Ramos (cell line): ENCODE data around the gene PRKCB.

Experiments
- in situ Hi-C: fragments of 300-500 bp; cut with MboI; formaldehyde crosslinking; loops from one replicate; pipeline ENCODE4 v1.14.3; 2022; ENCODE audit warnings: low sequenced_read_pairs; ENCODE audit not compliant: unreplicated experiment

PRKCB gene

GRCh38 chr16:23994615-23995014 is 158.8 kb downstream of the PRKCB start:
- in situ Hi-C loops, result no loop called here

GRCh38 chr16:23996258-23996955 is 160.6 kb downstream of the PRKCB start:
- in situ Hi-C loops, result no loop called here

- in situ Hi-C loops, result no loop called here
Observed at GRCh38 chr16:23998771-23999170, 163.0 kb downstream of the PRKCB start.

GRCh38 chr16:23999663-24000062 is 163.9 kb downstream of the PRKCB start:
- in situ Hi-C loops, result no loop called here

GRCh38 chr16:24001710-24002109 is 165.9 kb downstream of the PRKCB start:
- in situ Hi-C loops, result no loop called here

- in situ Hi-C loops, result no loop called here
Observed at GRCh38 chr16:24002619-24003018, 166.8 kb downstream of the PRKCB start.

GRCh38 chr16:24005577-24005976 is 169.8 kb downstream of the PRKCB start:
- in situ Hi-C loops, result no loop called here

GRCh38 chr16:24007391-24007790 is 171.6 kb downstream of the PRKCB start:
- in situ Hi-C loops, result no loop called here

- in situ Hi-C loops, result no loop called here
Observed at GRCh38 chr16:24007934-24008333, 172.2 kb downstream of the PRKCB start.

- in situ Hi-C loops, result no loop called here
Observed at GRCh38 chr16:24009098-24009497, 173.3 kb downstream of the PRKCB start.

- in situ Hi-C loops, result loop anchor here (5.0 kb wide), 1 partner anchor 208 kb away; no protein-coding TSS in a partner anchor
Observed at GRCh38 chr16:24009955-24010354, 174.2 kb downstream of the PRKCB start.

GRCh38 chr16:24010440-24011089 is 174.8 kb downstream of the PRKCB start:
- in situ Hi-C loops, result loop anchor here (5.0 kb wide), 1 partner anchor 208 kb away; no protein-coding TSS in a partner anchor

GRCh38 chr16:24011237-24011636 is 175.5 kb downstream of the PRKCB start:
- in situ Hi-C loops, result loop anchor here (5.0 kb wide), 1 partner anchor 209 kb away; no protein-coding TSS in a partner anchor

- in situ Hi-C loops, result loop anchor here (5.0 kb wide), 1 partner anchor 211 kb away; no protein-coding TSS in a partner anchor
Observed at GRCh38 chr16:24013054-24013636, 177.4 kb downstream of the PRKCB start.

GRCh38 chr16:24013864-24014645 is 178.3 kb downstream of the PRKCB start:
- in situ Hi-C loops, result loop anchor here (5.0 kb wide), 1 partner anchor 212 kb away; no protein-coding TSS in a partner anchor

GRCh38 chr16:24014955-24015354 is 179.2 kb downstream of the PRKCB start:
- in situ Hi-C loops, result loop anchor here (5.0 kb wide), 1 partner anchor 213 kb away; no protein-coding TSS in a partner anchor

- in situ Hi-C loops, result no loop called here
Observed at GRCh38 chr16:24015923-24016322, 180.1 kb downstream of the PRKCB start.

- in situ Hi-C loops, result no loop called here
Observed at GRCh38 chr16:24018485-24018884, 182.7 kb downstream of the PRKCB start.

GRCh38 chr16:24022797-24023196 is 187.0 kb downstream of the PRKCB start:
- in situ Hi-C loops, result no loop called here

GRCh38 chr16:24023621-24024020 is 187.8 kb downstream of the PRKCB start:
- in situ Hi-C loops, result no loop called here
